Ishikawa (cell line): ENCODE data around the gene TIPARP.

Source experiments
- CREB1 ChIP-seq: IDR thresholded peaks from 2 replicates; pipeline ENCODE4 v1.6.1; 2012; ENCODE audit warnings: low read depth
- TEAD4 ChIP-seq: IDR thresholded peaks from 2 replicates; pipeline ENCODE4 v1.6.1; 2012

- no peak for TF ChIP-seq CREB1
- no peak for TF ChIP-seq TEAD4
Observed at GRCh38 chr3:156687023-156687422, 12.6 kb downstream of the TIPARP start.
